KOPT-K1 (cell line): ENCODE results near the gene XYLT2.
A peak's percentile ranks its signal among the peaks of the same experiment; 100 is the strongest.

Source experiments
- H3K27ac ChIP-seq: fragments of 200-600 bp; sonication (generic); 2 replicates; pipeline ENCODE4 v1.5.1; 2016; ENCODE audit warnings: antibody characterized with exemption, mild to moderate bottlenecking, low read depth, low read length; ENCODE audit not compliant: poor library complexity, severe bottlenecking
- H3K36me3 ChIP-seq: fragments of 200-600 bp; sonication (generic); 2 replicates; pipeline ENCODE4 v1.5.1; 2017; ENCODE audit warnings: antibody characterized with exemption, mild to moderate bottlenecking, low read length, moderate library complexity; ENCODE audit not compliant: insufficient read depth
- H3K9me3 ChIP-seq: fragments of 200-600 bp; sonication (generic); 2 replicates; pipeline ENCODE4 v1.5.1; 2017; ENCODE audit warnings: antibody characterized with exemption, low read length, mild to moderate bottlenecking; ENCODE audit not compliant: insufficient read depth, poor library complexity, severe bottlenecking

The XYLT2 gene

DNA sequence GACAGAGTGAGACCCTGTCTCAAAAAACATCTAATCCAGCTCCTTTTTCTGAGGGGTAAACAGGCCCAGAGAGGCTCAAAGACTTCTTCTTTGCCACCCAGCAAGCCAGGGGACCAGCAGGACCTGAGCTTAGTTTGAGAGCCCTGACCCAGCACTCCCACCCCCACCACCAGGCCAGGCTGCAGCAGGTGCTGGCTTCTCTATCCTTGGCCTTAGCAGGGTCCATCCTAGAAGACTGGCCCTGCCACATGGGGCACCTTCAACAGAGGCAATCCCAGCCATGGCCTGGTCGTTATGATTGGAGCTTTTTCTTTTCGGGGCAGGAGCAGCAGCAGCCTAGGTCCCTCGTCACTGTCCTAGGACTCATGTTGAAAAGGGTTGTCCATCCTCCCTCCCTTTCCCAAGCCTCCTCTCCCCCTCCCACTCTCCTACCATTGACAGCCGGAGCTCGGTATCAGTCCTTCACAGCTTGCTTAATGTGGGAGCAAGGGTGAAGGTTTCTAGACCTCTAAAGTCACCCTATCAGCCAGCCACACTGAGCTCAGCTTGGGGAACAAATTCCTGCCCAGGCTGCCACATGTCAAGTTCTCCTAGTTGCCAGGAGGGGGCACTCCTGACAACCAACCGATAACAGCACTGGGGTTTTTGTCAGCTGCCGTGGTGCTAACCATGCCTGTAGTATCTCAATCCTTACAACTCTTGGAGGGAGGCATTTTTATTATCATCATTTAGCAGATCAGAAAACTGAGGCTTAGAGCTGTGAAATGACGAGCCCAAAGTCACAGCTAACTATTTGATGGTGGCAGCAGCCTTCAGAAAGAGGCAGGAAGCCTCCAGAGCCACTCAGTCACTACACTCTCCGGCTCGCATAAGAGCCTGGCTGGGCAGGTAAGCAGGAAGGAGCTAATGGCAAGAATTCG is 15.9 kb downstream of the XYLT2 start:
- Histone ChIP-seq H3K27ac (peak overlapping the region; percentile 84), H3K36me3 (peaks cover 71% of the 10 kb centered on the region), H3K9me3 (no peaks in the 10 kb centered on the region)

DNA sequence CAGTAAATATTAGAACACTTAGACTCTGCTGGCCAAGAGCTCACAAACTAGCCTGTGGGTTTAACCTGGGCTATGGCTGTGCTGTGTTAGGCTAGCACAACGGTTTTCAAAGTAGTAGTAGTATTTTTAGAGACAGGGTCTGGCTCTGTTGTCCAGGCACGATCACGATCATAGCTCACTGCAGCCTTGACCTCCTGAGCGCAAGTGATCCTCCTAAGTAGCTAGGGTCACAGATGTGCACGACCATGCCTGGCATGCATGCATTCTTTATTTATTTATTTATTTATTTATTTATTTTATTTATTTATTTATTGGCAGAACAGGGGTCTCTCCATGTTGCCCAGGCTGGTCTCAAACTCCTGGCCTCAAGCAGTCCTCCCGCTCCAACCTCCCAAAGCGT is 16.7 kb downstream of the XYLT2 start:
- Histone ChIP-seq H3K9me3 (no peaks in the 10 kb centered on the region), H3K27ac (peak overlapping the region; percentile 84), H3K36me3 (peaks cover 71% of the 10 kb centered on the region)

DNA sequence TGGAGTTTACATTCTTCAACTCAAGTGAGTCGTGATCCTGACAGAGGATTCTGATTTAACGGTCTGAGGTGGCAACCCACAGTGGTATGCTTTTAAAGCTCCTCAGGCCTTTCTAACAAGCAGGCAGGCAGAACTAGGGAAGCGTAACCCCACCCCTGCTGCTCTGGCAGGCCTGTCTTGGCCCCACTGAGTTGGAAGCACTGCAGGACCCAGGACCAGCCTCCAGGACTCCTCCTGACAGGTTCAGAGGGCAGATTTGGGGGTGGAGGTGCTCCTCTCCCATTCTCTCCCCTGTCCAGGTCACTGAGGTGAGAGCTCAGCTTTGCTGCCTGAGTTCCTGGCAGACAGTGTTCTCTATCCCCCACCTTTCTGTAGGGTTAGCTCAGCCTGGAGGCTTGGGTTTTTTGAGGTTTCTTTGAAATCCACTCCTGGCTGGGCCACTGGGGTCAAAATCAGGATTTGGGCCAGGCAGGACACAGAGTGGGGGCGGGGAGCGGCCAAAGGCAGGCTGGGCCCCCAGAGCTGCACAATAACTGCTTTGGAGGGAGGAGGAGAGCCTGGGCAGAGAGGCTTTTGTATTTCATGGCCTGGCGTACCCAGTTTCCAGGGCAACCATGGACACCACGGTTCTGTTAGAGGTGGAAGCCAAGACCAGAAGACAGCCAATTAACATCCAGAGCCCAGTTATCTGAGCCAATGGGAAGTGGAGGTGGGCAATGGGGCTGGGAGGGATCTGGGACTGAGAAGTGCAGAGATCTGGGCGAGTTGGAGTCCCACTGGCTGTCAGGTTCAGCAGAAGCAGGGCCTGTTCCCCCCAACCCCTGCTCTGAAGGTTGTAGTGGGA is 17.5 kb downstream of the XYLT2 start:
- Histone ChIP-seq H3K27ac (no peak overlapping the region), H3K9me3 (no peaks in the 10 kb centered on the region), H3K36me3 (peaks cover 71% of the 10 kb centered on the region)

DNA sequence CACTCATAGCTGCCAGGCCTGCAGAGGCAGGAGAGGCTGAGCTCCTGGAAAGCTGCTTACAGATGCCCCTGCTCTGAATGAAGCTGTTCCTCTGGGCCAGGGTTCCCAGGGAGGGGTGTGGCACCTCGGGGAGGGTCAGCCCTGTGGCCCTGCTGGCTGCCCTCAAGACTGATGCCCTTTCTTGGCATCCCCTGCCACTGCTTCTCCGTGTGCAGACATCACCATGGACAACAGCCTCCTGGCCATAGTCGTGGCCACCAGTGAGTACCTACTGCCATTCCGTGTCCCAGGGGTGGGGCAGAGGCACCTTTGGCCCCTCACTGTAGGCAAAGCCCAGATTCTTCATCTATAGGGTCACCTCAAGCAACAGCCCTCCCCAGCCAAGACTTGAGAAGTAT is 18.1 kb downstream of the XYLT2 start:
- H3K9me3 ChIP-seq: no peaks in the 10 kb centered on the region
- H3K27ac ChIP-seq: no peak overlapping the region
- peaks cover 71% of the 10 kb centered on the region for H3K36me3 ChIP-seq

DNA sequence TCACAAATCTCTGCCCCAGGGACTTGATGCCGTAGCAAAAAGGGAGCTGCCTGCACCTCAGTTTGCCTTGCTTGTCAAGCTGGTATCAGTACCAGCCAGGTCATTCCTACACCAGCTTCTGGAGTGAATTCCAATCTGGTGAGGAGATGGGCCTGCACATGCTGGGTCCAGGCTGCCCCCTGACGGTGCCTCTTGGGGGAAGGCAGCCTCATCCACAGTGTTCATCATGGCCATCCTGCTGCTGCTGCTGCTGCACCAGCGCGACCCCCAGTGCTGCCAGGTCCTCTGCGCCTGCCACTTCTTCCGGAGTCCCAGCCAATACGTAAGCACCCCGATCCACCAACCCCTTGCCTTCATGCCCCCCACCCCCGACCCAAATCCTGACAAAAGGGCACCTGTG is 18.8 kb downstream of the XYLT2 start:
- Histone ChIP-seq H3K36me3 (peaks cover 71% of the 10 kb centered on the region), H3K9me3 (no peaks in the 10 kb centered on the region), H3K27ac (no peak overlapping the region)

DNA sequence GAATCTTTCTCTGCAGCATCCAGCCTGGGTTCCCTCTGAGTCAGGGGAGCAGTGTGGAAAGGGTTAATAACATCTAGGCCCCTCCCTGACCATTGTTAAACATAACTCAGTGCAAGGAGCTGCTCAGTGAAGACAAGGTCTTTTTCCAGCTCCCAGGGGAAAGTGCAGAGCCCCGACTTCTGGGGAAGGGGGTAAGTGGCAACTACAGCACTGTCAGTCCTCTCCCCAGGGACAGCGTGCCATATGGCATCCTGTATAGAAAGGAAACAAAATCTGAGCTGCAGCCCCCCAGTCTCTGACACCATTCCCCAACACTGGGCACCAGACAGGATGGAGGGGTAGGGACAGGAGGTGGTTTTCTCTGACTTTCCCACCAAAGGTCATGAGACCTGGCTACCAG is 19.2 kb downstream of the XYLT2 start:
- Histone ChIP-seq H3K36me3 (peaks cover 71% of the 10 kb centered on the region), H3K9me3 (no peaks in the 10 kb centered on the region), H3K27ac (no peak overlapping the region)

DNA sequence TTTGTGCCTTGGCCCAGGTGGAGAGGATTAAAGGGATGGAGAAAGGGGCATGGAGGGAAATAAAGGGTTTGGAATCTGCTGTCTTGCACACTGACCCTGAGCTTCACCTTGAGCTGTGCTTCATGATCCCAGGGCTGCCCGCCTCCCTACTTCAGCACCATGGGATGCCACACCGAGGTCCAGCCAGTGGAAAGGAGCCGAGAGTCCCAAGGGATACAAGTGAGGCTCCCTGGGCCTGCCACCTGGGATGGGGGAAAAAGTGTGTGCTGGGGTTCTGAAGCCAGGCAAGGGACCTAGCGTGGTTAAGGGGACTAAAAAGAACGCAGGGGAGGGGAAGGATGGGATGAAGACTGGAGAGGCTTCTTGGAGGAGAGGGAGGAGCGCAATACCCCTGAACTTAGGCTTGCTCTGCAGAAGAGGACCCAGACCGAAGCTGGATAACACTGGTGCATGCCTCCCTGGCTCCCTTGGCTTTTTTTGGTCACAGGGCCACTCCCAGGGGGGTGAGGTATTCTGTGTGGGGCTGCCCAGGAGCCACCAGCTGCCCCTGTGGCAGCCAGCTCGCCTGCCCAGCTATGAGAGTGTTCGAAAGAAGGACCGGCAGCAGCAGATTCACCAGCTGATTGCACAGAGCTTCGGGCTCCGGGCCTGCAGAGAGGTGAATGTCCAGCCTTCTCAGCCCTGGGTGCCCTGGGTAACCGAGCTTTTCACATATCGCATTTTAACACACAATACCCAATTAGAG is 19.9 kb downstream of the XYLT2 start:
- H3K36me3 ChIP-seq: peaks cover 76% of the 10 kb centered on the region
- no peaks in the 10 kb centered on the region for H3K9me3 ChIP-seq
- no peak overlapping the region for H3K27ac ChIP-seq

DNA sequence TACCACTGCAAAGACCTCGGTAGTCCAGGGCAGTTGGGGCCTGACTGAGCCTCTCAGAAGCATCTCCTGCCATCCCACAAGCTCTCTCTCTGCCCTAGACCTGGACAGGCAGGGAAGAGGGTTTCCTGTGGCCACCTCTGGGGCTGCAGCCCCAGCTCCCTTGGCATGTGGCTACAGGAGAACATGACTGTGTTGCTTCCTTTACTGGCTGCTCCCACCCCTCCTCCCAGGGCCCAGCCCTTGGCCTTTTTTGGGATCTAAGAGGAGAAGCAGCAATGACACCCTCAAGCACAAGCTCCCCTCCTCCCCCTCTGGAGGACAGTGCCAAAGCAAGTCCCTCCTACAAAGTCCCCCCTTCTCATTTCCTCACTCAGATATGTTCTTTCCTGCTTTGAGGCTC is 21.5 kb downstream of the XYLT2 start:
- no peak overlapping the region for H3K27ac ChIP-seq
- H3K36me3 ChIP-seq: peaks cover 78% of the 10 kb centered on the region
- no peaks in the 10 kb centered on the region for H3K9me3 ChIP-seq

DNA sequence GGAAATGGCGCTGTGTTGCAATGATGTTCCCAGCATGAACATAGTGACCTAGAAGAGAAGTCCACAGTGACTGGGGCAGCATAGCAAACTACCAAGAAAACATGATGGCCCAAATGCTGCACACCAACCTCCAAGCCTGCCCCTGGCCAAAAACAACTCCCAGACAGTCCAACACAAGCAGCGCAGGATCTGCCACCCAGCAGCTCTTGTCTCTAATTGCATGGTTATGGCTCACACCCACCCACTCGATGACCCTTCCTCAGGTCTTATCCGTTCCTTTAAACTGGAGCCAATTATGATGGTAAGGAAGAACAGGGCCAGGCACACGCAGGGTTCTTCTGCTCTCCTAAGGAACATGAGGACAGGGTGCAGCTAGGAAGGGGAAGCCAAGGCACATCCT is 24.1 kb downstream of the XYLT2 start:
- peaks cover 70% of the 10 kb centered on the region for H3K36me3 ChIP-seq
- no peak overlapping the region for H3K27ac ChIP-seq
- H3K9me3 ChIP-seq: no peaks in the 10 kb centered on the region

DNA sequence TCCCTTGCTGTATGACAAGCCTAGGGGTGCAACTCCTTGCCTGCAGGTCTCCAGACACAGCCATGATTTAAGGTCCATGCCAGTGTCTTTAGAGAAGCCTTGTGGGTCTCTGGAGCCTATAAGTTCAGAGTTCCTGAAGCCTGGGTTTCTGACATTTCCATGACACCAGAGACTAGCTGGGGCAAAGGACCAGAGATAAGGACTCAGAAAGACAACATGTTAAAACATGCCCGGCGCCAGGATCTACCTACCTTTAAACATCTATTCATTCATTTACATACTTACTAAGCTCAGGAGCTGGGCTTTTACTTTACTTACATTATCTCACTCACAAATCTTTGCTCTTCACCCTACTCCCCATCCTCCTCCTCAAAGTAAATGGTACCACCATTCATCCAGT is 25.6 kb downstream of the XYLT2 start:
- Histone ChIP-seq H3K9me3 (no peaks in the 10 kb centered on the region), H3K27ac (peak overlapping the region; percentile 95), H3K36me3 (peaks cover 70% of the 10 kb centered on the region)

DNA sequence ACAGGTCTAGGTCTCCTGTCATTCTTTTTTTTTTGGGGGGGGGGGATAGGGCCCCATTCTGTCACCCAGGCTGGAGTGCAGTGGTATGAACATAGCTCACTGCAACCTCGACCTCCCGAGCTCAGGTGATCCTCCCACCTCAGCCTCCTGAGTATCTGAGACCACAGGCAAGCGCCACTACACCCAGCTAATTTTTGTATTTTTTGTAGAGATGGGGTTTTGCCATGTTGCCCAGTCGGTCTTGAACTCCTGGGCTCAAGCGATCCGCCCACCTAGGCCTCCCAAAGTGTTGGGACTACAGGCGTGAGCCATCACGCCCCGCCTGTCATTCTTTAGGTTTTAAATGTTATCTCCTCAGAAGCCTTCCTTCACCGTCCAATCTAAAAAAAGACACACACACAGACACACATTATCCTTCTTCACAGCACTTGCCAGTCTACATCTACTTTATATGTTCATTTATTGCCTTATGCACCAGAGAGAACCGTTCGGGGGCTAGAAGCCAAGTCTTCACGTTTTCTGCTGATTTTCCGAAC is 26.4 kb downstream of the XYLT2 start:
- Histone ChIP-seq H3K27ac (peak overlapping the region; percentile 95), H3K9me3 (no peaks in the 10 kb centered on the region), H3K36me3 (peaks cover 70% of the 10 kb centered on the region)

DNA sequence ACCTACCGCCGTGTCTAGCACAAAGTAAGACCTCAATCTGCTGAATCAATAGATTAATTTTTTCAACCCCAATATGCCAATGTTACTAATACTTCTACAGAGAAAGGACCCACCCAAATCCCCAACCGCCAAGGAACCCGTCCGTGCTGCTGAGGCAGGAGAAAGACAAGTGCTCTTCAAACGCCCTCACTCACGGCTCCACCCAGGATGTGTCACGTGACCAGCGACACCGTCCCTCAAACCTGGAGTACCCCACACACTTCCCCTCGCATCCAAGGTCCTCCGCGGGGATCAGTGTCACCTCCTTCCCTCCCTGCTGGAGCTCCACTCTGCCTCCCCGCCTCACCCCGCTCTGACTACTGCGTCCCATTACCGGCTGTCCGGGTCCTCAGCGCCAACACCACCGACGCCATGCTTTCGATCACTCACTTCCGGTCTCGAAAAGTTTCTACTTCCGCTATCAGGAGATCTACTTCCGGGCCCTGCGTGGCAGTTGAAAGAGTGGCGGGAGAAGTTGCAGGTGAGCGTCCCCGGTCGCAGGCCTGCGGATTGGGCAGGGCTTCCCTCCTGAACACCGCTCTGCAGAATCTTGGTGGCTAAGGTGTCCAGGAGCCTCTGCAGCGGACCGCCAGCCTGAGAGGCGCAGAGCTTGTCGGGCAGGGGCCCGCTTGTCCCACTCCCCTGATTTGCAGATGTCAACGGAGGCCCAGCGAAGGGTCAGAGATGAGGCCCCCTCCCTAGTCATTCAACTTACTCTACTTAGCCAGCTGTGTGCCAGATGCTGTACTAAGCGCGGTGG is 27.0 kb downstream of the XYLT2 start, which contains the start of the genes EME1 and MRPL27:
Gene EME1, plus strand, starts transcription at position 472 of the 799 bp plus-strand sequence. CDS start 1,980 bp downstream, outside the sequence.
Gene MRPL27, minus strand, starts transcription at position 427 of the 799 bp plus-strand sequence. Its CDS starts 14 bp downstream, at position 413.
- Histone ChIP-seq H3K27ac (peak within 1 kb of the TSS; percentile 95), H3K36me3 (peaks cover 70% of the 10 kb centered on the region), H3K9me3 (no peaks in the 10 kb centered on the region)

DNA sequence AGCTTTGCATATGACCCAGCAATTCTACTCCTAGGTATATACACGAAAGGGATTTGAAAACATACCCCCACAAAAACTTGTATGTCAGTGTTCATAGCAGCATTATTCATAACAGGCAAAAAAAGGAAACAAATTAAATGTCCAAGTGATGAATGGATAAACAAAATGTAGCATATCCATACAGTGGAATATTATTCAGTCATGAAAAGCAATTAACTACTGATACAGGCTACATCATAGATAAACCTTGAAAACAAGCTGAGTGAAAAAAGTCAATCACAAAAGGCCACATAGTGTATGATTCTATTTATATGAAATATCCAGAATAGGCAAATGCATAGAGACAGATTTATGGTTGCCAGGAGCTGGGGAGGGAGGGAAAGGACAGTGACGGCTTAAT is 27.8 kb downstream of the XYLT2 start:
- H3K9me3 ChIP-seq: no peaks in the 10 kb centered on the region
- H3K27ac ChIP-seq: peak overlapping the region; percentile 95
- H3K36me3 ChIP-seq: peaks cover 70% of the 10 kb centered on the region
